Activated naive CD4-positive, alpha-beta T cell treated with Interleukin-2 at 50 U/mL for 16 hours (primary cell): ENCODE data around the gene ALOX12.

Source experiments
- DNase-seq: peaks from one replicate; pipeline ENCODE4 v3.0.0-alpha.2; 2020

Gene ALOX12

GRCh38 chr17:7023576-7024401 is 27.9 kb downstream of the ALOX12 start:
- peak; percentile 96 for DNase-seq

- DNase-seq = no peak
These were observed 28.5 kb downstream of the ALOX12 start for GRCh38 chr17:7024402-7024785.

DNA sequence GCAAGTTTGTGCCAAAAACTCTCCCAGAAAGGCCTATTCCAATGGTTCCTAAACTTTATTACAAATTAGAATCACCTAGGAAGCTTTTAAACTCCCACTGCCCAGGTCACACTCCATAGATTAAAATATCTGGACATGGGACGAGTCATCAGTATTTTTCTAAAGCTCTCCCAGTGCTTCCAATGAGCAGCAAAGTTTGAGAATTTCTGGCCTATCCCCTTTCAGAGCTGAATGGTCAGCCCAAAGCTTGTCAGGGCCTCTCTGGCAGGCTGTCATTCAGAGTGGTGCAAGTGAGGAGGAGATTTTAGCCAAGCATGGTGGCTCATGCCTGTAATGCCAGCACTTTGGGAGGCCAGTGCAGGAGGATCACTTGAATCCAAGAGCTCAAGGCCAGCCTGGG is 29.4 kb downstream of the ALOX12 start:
- DNase-seq = no peak

DNA sequence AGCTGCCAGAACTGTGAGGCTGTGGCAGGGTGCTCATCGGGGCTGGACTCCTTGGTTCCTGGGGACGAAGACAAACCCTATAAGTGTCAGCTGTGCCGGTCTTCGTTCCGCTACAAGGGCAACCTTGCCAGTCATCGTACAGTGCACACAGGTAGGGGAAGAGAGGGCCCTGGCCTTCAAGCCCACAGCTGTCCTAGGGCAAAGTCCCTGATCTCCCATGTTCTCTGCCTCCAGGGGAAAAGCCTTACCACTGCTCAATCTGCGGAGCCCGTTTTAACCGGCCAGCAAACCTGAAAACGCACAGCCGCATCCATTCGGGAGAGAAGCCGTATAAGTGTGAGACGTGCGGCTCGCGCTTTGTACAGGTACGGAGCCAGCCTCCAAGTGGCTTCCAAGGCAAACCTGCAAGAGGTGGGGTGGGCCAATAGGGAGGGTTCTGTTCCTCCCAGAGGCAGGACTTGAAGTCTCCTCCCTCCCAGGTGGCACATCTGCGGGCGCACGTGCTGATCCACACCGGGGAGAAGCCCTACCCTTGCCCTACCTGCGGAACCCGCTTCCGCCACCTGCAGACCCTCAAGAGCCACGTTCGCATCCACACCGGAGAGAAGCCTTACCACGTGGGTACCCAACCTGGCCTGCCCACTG is 30.7 kb downstream of the ALOX12 start:
- DNase-seq = no peak

- no peak for DNase-seq
These were observed 31.5 kb downstream of the ALOX12 start for GRCh38 chr17:7027335-7027734.

- DNase-seq = no peak
These were observed 33.2 kb downstream of the ALOX12 start for GRCh38 chr17:7029096-7029495.

GRCh38 chr17:7029659-7030058 is 33.8 kb downstream of the ALOX12 start:
- peak; percentile 61 for DNase-seq

GRCh38 chr17:7034955-7035590 is 39.2 kb downstream of the ALOX12 start:
- DNase-seq = peak; percentile 55

- peak; percentile 99 for DNase-seq
These were observed 39.9 kb downstream of the ALOX12 start, which contains the start of gene SLC16A13 for GRCh38 chr17:7035591-7036368. Gene SLC16A13 (plus strand): TSS chr17:7036015. CDS start chr17:7036383, 368 bp downstream.

- no peak for DNase-seq
These were observed 42.4 kb downstream of the ALOX12 start for GRCh38 chr17:7038025-7038862.

DNA sequence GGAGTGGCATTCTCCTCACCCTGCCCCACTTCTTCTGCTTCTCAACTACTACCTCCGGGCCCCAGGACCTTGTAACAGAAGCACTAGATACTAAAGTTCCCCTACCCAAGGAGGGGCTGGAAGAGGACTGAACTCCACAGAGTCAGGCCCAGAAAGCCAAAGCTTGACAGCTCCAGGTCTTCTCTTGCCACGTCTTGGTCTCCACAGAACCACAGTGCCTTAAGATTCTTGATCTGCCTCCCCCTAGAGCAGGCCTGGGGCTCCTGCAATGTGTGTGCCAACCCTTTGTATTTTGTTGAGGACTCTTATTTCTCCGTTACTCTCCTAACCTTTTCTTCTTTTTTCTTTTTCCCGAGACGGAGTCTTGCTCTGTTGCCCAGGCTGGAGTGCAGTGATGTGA is 44.0 kb downstream of the ALOX12 start:
- no peak for DNase-seq

- DNase-seq = peak; percentile 27
These were observed 46.0 kb downstream of the ALOX12 start for GRCh38 chr17:7041607-7042500.

DNA sequence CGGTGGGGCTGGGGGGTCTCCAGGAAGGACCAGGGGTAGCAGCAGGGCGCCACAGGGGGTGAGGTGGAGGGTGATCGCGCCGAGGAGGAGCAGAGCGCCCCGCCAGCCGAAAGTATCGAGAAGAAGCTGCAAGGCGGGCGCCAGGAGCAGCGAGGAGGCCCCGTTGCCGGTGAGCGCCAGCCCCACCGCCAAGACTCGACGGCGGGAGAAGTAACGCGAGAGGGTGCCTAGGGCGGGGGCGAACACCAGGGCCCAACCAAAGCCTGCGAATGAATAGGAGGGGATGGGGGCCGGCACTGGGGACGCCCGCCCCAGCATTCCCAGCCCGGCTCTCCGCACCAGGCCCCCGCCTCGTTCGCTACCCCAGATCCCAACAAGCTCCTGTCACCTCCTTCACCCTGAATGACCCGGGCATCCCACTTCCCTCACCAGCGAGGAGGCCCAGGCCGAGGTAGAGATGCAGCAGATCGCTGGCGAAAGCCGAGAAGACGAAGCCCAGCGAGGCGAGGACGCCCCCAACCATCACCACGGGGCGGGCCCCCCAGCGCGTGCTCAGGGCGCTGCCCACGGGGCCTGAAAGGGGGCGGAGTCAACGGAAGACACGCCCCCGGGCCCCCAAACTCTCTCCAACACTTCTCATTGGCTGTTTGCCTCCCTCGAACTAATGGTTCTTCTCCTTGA is 46.8 kb downstream of the ALOX12 start:
- DNase-seq = peak; percentile 46

DNA sequence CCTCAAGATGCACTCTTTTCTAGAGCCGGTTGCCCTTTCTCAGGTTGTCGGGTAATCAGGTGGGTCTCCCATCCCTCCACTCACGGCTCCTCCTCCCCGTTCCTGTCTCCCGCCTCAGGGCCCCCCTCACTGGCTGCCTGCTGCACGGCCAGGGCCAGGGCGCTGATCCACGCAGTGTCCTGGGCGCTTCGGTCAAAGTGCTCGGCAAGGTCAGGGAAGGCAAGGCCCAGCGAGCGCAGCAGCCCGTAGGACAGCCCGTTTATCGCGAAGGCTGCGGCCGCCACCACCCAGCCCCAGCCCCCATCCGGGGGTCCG is 47.3 kb downstream of the ALOX12 start:
- no peak for DNase-seq

GRCh38 chr17:7043497-7044198 is 47.8 kb downstream of the ALOX12 start, which contains the start of gene SLC16A11:
Gene SLC16A11 (minus strand): TSS chr17:7044092. CDS start chr17:7043513, 579 bp downstream.
- DNase-seq = peak; percentile 46

DNA sequence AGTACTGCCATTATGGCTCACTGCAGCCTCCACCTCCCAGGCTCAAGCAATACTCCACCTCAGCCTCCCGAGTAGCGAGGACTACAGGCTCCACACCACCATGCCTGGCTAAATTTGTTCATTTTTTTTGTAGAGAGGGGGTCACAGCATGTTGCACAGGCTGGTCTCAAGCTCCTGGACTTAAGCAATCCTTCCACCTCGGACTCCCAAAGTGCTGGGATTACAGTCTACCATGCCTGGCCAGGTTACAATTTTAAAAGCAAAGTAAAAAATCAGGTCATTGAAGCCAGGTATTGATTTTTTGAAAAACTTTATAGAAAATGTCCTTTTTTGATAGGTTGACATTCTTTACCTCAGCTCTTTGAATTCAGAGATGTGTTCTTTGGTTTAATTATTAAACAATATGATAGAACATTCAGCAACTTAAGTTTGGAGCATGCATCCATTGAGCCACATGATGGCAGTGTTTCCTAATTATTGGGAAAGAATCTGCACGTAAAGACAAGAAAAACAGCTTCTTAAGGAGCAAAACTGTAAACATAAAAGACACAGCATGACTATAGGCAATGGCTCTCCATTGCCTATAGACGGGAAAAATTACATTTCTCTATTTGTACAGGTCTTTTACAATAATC is 49.8 kb downstream of the ALOX12 start:
- DNase-seq = peak; percentile 38

DNA sequence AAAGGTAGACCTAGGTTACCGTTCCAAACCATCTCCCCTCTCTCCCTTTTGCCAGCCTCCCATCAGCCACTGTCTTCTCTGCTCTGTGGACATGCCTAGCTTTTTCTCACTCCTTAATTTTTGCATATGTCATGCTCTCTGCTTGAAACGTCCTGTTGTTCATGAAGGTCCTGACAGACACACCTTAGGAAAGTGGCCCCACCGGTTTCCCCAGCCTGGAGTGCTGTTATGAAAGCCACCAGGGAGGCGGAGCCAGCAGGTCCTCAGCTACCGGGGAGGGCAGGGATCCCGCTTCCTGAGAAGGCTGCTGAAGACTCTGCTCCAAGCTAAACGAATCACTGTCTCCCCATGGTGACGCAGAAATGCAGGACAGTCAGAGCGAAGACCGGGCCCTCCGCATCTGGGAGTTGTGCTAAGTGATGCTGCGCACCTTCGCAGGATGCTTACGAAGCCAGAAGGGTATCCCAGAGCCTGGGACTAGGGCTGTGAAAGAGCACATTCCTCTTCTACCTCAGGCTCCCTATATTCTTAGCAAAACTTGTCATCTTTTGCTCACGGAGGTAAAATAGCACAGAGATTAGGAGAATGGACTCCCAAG is 50.4 kb downstream of the ALOX12 start:
- peak; percentile 32 for DNase-seq

DNA sequence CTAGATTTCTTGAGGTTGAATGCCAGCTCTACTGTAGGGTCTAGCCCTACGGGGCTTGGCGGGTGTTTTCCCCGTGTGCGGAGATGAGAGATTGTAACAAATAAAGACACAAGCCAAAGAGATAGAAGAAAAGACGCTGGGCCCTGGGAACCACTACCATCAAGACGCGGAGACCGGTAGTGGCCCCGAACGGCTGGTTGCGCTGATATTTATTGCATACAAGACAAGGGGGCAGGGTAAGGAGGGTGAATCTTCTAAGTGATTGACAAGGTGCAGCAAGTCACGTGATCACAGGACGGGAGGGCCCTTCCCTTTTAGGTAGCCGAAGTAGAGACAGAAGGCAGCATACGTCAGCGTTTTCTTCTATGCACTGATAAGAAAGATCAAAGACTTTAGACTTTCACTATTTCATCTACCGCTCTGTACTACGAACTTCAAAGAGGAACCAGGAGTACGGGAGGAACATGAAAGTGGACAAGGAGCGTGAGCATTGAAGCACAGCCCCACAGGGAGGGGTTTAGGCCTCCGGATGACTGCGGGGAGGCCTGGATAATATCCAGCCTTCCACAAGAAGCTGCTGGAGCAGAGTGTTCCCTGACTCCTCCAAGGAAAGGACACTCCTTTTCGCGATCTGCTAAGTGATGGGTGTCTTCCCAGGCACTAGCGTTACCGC is 51.0 kb downstream of the ALOX12 start:
- peak; percentile 72 for DNase-seq
